Rectal smooth muscle tissue (tissue), 1 donor: ENCODE measurements around the gene KLHL14.

Experiments
- H3K27ac ChIP-seq: one replicate; pipeline ENCODE4 v1.7.0; 2013; ENCODE audit warnings: low read depth, low read length, inconsistent platforms
- H3K27me3 ChIP-seq: one replicate; pipeline ENCODE4 v1.7.0; 2013; ENCODE audit warnings: low read length; ENCODE audit not compliant: control insufficient read depth, insufficient read depth
- H3K36me3 ChIP-seq: one replicate; pipeline ENCODE4 v1.7.0; 2013; ENCODE audit warnings: low read length; ENCODE audit not compliant: control insufficient read depth, insufficient read depth
- H3K4me1 ChIP-seq: one replicate; pipeline ENCODE4 v1.7.0; 2013; ENCODE audit warnings: low read length; ENCODE audit not compliant: control insufficient read depth, insufficient read depth
- H3K4me3 ChIP-seq: one replicate; pipeline ENCODE4 v1.7.0; 2013; ENCODE audit warnings: low read length
- H3K9ac ChIP-seq: one replicate; pipeline ENCODE4 v1.7.0; 2013; ENCODE audit warnings: low read length

Gene KLHL14

GRCh38 chr18:32698153-32698552, 74.7 kb downstream of the KLHL14 start:
- Histone ChIP-seq H3K4me3 (no peak overlapping the region), H3K27ac (no peak overlapping the region), H3K27me3 (no peaks in the 10 kb centered on the region), H3K9ac (no peak overlapping the region), H3K36me3 (no peaks in the 10 kb centered on the region), H3K4me1 (no peaks in the 10 kb centered on the region)

- H3K9ac ChIP-seq = no peak overlapping the region
- no peak overlapping the region for H3K27ac ChIP-seq
- no peaks in the 10 kb centered on the region for H3K36me3 ChIP-seq
- no peaks in the 10 kb centered on the region for H3K4me1 ChIP-seq
- H3K4me3 ChIP-seq = no peak overlapping the region
- H3K27me3 ChIP-seq = no peaks in the 10 kb centered on the region
Measured at GRCh38 chr18:32696376-32696775, 76.4 kb downstream of the KLHL14 start.

- Histone ChIP-seq H3K9ac (no peak overlapping the region), H3K36me3 (no peaks in the 10 kb centered on the region), H3K27me3 (no peaks in the 10 kb centered on the region), H3K4me1 (no peaks in the 10 kb centered on the region), H3K4me3 (no peak overlapping the region), H3K27ac (no peak overlapping the region)
Measured at GRCh38 chr18:32695534-32695933, 77.3 kb downstream of the KLHL14 start.

- no peaks in the 10 kb centered on the region for H3K4me1 ChIP-seq
- H3K4me3 ChIP-seq = no peak overlapping the region
- H3K9ac ChIP-seq = no peak overlapping the region
- no peak overlapping the region for H3K27ac ChIP-seq
- H3K27me3 ChIP-seq = no peaks in the 10 kb centered on the region
- no peaks in the 10 kb centered on the region for H3K36me3 ChIP-seq
Measured at GRCh38 chr18:32688821-32689220, 84.0 kb downstream of the KLHL14 start.

- Histone ChIP-seq H3K4me1 (no peaks in the 10 kb centered on the region), H3K27me3 (no peaks in the 10 kb centered on the region)
Measured at GRCh38 chr18:32684940-32685339, 87.9 kb downstream of the KLHL14 start.

GRCh38 chr18:32684096-32684495, 88.7 kb downstream of the KLHL14 start:
- no peak overlapping the region for H3K9ac ChIP-seq
- H3K4me1 ChIP-seq = no peaks in the 10 kb centered on the region
- no peak overlapping the region for H3K27ac ChIP-seq
- H3K27me3 ChIP-seq = no peaks in the 10 kb centered on the region
- H3K36me3 ChIP-seq = no peaks in the 10 kb centered on the region
- no peak overlapping the region for H3K4me3 ChIP-seq

More at GRCh38 chr18:32684940-32685339, 87.9 kb downstream of the KLHL14 start:
- Histone ChIP-seq H3K4me3 (no peak overlapping the region), H3K9ac (no peak overlapping the region), H3K27ac (no peak overlapping the region), H3K36me3 (no peaks in the 10 kb centered on the region)

- Histone ChIP-seq H3K4me1 (no peaks in the 10 kb centered on the region), H3K4me3 (no peak overlapping the region), H3K9ac (no peak overlapping the region), H3K27me3 (no peaks in the 10 kb centered on the region), H3K27ac (no peak overlapping the region), H3K36me3 (no peaks in the 10 kb centered on the region)
Measured at GRCh38 chr18:32683044-32683443, 89.8 kb downstream of the KLHL14 start.

- Histone ChIP-seq H3K27ac (no peak overlapping the region), H3K9ac (no peak overlapping the region), H3K4me3 (no peak overlapping the region), H3K36me3 (no peaks in the 10 kb centered on the region), H3K27me3 (no peaks in the 10 kb centered on the region), H3K4me1 (no peaks in the 10 kb centered on the region)
Measured at GRCh38 chr18:32677578-32677977, 95.2 kb downstream of the KLHL14 start.

GRCh38 chr18:32674491-32674890, 98.3 kb downstream of the KLHL14 start:
- H3K4me1 ChIP-seq = no peaks in the 10 kb centered on the region
- H3K27me3 ChIP-seq = no peaks in the 10 kb centered on the region
- no peak overlapping the region for H3K4me3 ChIP-seq
- no peak overlapping the region for H3K9ac ChIP-seq
- no peak overlapping the region for H3K27ac ChIP-seq
- no peaks in the 10 kb centered on the region for H3K36me3 ChIP-seq

- no peaks in the 10 kb centered on the region for H3K27me3 ChIP-seq
- no peaks in the 10 kb centered on the region for H3K4me1 ChIP-seq
- no peaks in the 10 kb centered on the region for H3K36me3 ChIP-seq
- H3K4me3 ChIP-seq = no peak overlapping the region
- no peak overlapping the region for H3K27ac ChIP-seq
- H3K9ac ChIP-seq = no peak overlapping the region
Measured at GRCh38 chr18:32672398-32672797, 100.4 kb downstream of the KLHL14 start.

- Histone ChIP-seq H3K27me3 (no peaks in the 10 kb centered on the region), H3K4me3 (no peak overlapping the region), H3K27ac (no peak overlapping the region), H3K4me1 (no peaks in the 10 kb centered on the region), H3K36me3 (no peaks in the 10 kb centered on the region), H3K9ac (no peak overlapping the region)
Measured at GRCh38 chr18:32670727-32671126, 102.1 kb downstream of the KLHL14 start.

GRCh38 chr18:32669549-32670165, 103.2 kb downstream of the KLHL14 start:
- H3K4me1 ChIP-seq = no peaks in the 10 kb centered on the region
- no peaks in the 10 kb centered on the region for H3K36me3 ChIP-seq
- no peak overlapping the region for H3K27ac ChIP-seq
- H3K9ac ChIP-seq = no peak overlapping the region
- no peaks in the 10 kb centered on the region for H3K27me3 ChIP-seq
- H3K4me3 ChIP-seq = no peak overlapping the region

- Histone ChIP-seq H3K27ac (no peak overlapping the region), H3K4me3 (no peak overlapping the region), H3K36me3 (no peaks in the 10 kb centered on the region), H3K9ac (no peak overlapping the region), H3K27me3 (no peaks in the 10 kb centered on the region), H3K4me1 (no peaks in the 10 kb centered on the region)
Measured at GRCh38 chr18:32668956-32669355, 103.9 kb downstream of the KLHL14 start.
